ENCODE measurements around the gene EMC10.

EMC10 gene

DNA sequence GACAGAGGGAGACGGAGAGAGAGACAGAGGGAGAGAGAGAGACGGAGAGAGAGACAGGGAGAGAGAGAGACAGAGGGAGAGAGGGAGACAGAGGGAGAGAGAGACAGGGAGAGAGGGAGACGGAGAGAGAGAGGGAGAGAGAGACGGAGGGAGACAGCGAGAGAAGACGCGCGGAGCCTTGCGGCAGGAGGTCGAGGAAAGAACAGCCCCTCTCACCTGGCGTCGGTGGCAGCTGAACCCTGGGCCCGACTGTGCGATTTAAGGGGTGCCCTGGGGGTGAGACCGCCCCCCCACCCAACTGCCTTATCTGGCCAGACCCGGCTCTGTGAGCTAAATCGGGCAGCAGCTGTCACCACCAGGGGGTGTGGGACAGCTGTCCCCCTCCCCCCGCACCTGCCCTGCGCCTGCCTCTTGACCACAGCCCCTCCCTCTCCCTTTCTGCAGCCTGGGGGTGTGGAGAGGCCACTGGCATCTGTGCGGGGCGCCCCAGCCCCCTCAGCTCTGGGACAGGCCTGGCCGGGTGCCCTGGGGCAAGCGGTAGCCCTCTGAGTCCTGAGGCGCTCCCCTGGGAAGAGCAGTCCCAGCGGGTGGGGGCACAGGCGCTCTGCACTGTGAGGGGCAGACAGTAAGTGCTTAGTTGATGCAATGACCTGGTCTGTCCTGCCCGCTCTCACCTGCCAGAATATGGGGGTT, 23.9 kb downstream of the EMC10 start:
- DNase-seq, result peak; percentile 67

DNA sequence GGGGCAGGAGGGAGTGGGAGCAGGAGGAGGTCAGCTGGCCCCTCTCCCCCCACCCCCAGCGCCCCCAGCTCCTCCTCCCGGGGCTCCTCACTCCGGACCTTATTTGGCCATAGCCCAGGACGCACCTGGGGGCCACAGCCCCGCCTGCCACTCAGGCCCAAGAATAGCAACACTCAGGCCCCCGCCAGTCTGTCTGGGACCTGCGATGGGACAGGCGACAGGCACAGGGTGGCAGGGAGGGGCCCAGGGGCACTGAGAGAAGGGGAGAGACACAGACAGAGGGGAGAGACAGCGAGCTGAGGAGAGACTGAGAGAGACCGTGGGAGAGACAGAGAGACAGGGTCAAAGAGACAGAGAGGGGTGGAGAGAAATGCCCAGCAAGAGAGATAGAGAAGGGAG, 24.4 kb downstream of the EMC10 start:
- DNase-seq, result no peak

GRCh38 chr19:50501186-50501567, 24.9 kb downstream of the EMC10 start:
- DNase-seq, result no peak

- DNase-seq, result no peak
Observed at GRCh38 chr19:50501568-50502475, 25.5 kb downstream of the EMC10 start.

- DNase-seq, result no peak
Observed at GRCh38 chr19:50505856-50506611, 29.7 kb downstream of the EMC10 start.

- no peak for DNase-seq
Observed at GRCh38 chr19:50506700-50507099, 30.4 kb downstream of the EMC10 start.

DNA sequence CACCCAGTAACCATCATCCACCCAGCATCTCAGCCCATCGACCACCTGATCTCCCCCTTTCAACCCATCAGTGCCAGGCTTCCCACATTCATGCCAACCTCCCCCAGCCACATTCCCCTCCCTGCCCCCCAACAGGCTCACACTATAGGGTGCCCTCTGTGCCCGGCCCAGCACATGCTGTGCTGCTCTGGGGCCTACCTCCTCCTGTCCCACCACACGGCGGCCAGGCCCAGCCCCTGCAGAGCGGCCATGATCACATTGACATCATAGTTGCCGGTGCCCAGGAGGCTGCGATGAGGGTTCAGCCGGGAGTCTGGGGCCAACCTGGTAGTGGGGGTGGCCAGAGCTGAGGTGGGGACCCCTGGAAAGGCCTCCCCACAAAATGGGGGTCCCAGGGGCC, 31.1 kb downstream of the EMC10 start:
- no peak for DNase-seq

DNA sequence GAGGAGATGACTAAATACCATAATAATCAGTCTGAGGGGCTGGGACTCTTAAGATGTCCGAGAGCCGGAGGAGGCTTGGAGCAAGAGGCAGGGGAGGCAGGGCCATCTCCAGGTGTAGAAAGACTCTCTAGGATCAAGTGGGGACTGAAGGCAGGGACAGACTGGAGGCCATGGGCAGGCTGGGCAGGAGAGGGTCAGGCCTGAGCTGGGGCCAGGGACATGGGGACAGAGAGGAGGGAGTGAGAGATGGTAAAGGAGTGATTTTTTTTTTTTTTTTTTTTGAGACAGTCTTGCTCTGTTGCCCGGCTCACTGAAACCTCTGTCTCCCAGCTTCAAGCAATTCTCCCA, 32.5 kb downstream of the EMC10 start:
- DNase-seq, result no peak

- DNase-seq, result no peak
Observed at GRCh38 chr19:50509366-50509765, 33.1 kb downstream of the EMC10 start.

DNA sequence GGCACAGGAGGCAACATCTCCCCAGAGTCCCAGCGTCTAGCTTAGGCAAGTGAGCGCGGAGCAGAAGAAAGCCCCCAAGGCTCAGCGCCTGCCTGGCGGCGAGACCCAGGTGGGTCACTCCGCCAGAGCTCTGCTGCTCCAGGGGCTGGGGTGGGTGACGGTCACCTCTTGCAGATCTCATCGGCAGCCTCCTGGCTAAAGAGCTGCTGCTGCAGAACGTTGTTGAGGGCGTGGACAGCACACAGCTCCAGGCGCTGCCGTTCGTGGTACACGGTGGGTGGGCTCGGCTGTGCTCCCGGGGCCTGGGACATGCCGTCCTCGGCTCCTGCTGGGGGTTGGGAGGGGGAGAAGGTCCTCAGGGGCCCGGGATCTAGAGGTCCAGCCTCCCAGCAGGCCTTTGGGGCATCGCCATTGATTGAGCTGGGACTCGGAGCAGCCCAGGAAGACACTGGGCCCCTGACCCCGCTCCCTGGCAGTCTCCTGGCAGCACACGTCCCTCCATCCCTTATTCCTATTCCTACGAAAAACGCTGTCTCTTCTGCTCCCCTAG, 33.9 kb downstream of the EMC10 start:
- DNase-seq, result peak; percentile 71

DNA sequence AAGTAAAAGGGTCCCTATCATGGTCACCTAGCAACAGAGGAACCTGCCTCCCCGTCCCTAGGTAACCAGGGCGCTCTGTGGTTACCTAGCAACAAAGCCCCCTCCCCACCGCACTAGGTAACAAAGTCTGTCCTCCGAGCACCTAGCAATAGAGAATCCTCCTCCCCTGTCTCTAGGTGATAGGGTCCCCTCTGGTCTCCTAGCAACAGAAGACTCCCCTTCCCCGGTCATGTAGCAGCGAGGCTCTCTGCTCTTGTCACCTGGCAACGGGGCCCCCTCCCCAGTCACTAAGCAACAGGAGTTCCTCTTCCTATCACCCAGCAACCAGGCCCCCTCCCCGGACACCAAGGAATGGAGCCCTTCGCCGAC, 34.4 kb downstream of the EMC10 start:
- peak; percentile 97 for DNase-seq

DNA sequence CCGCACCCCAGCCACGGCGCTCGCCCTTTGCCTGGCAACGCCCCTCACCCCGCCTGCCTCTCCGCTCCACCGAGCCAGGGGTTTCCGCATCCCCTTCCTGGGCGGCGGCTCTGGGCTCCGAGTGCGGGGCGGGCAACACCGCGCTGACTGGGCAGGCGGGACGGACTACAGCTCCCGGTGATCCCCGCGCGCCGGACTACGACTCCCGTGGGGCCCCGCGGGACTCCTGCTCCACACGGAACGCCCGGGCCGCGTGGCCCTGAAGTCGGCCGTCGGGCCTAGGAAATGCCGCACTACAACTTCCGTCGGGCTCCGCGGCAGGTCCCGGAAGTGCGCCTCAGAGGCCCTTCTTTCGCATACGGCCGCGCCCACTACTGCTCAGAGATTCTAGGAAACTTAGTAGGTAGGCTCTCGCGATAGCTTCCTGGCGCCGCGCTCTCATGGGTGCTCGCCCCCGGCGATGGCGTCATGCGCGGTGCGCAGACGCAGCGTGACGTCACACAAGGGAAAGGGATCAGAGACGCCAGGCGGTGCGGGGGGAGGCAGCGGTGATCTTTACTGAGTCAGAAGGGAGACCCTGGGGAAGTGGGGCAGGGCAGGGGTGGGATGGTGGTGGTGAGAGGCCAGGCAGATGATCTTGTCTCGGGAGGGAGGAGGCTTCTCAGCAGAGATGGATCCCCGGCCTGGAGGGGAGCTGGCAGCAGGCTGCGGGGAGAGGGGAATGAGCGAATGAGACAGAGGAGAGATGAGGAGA, 34.9 kb downstream of the EMC10 start, which contains the start of gene JOSD2:
TSS of gene JOSD2 (minus strand) at position 123 of the 754 bp plus-strand sequence. CDS start 760 bp downstream, outside the sequence.
- peak; percentile 99 for DNase-seq

DNA sequence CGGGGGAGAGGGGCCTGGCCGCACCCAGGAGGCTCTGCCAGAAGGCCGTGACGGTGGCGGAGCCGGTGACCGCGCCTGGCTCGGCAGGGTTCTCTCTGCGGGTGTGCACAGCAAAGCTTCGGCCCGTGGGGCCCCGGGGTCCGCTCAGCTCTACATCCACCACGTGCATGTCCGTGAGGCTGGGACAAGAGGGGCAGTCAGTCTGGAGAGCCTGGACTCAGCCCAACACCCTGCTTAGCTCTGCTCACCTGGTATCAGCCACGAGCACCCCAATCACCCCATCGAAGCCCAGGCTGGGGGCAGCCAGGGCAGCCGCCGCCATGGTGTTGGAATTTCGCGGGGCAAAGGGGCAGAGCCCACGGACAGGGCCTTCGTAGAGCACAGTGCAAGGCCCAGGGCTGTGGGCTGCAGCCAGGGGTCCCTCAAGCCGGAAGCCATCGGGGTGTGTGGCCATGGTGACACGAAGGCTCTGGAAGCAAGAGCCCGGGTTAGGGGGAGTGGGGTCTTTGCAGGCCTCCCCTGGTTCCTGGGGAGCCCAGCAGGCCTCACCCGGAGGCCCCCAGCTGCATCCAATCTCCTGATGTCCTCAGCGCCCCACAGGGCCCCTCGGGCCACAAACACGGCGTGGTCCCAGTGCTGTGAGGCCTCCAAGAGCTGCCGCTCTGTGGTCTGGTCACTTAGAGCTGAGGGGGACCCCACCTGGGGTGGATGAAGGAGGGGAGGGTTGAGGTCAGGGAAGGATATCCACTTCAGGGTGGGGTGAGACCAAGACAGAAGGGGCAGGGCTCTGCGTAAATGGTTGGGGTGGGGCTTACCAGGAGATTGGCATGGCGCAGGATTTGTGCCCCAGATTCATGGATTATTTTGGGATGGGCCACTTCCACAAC, 36.0 kb downstream of the EMC10 start:
- DNase-seq, result no peak

GRCh38 chr19:50512999-50513745, 36.9 kb downstream of the EMC10 start:
- no peak for DNase-seq

- DNase-seq, result peak; percentile 63
Observed at GRCh38 chr19:50513746-50514345, 37.5 kb downstream of the EMC10 start, which contains the start of gene ASPDH. ASPDH (minus strand) TSS chr19:50513913; CDS start chr19:50513823, 90 bp downstream.

DNA sequence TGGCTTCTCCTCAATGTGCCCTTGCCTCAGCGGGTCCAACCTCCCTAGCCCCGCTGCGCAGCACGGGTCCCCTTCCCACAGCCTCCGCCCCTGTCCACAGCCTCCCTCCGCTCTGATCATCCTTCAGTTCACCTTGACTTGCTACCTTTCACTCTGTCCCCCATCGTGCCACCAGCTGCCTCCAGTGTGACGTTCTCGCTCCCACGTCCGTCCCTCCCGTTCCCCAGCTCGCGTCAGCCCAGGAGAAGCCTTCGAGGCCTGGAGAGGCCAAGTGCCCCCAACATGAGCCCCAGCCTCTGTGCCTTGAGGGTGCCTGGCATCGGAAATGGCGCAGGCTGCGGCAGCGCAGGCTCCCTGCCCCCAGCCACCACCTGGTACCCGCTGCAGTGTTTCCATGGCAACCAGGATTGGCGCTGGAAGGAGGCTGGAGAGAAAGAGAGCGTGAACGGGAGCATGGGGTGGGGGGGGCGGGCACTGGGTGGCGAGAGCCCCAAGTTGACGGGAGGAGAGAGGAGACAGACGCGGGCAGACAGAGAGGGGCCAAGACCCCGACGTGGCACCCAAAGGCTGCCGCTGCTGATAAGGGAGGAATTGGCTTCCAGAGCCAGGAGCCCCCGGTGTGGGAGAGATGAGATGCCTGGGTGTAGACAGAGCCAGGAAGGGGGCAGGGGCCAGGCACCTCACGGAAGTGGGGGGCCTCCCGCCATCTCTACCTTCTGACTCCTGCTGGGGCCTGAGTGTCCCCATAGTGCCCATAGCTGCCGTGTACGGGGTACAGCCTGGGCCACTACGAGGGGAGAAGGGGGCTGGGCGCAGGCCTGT, 38.2 kb downstream of the EMC10 start:
- peak; percentile 83 for DNase-seq

DNA sequence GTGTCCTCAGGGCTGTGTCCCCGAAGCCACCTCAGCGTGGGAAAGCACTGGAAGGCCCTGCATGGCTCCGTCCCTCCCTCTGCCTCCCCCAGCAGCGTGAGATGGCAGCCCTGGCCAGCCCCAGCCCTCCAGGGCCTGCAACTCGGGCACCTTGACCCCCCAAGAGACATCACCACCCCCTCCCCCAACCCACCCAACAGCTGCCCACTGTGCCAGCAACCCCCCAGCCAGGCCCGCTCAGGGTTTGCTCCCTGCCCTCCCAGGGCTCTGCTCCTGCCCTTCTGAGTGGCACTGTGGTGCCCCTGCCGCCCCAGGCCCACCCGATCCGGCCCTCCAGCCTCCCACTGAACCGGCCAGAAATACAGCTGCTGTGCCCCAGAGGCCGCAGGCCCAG, 38.9 kb downstream of the EMC10 start:
- no peak for DNase-seq

DNA sequence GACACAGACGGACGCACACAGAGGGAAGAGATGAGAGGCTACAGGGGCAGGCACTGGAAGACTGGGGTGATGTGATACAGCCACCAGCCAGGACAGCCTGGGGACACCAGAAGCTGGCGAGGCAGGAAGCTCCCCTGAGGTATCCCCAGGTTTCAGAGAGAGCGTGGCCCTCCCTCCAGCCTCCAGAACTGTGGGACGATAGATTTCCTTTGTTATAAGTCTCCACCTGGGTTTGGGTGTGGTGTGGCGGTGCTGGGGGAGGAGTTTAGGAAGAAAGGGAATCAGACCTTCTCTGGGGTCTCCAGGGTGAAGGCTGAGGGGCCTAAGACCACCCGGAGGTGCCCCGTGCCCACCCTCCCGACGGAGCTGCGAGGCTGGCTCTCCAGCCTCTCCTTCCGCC, 40.1 kb downstream of the EMC10 start:
- DNase-seq, result no peak
